GM18498 (cell line): ENCODE results near the gene ASPA.
"Not testable (repeated sequence)": the region's sequence is repeated elsewhere in the genome, so short reads cannot be mapped to it uniquely, and the experiment has no call there.

Experiments used
- ATAC-seq: cut with Tn5 transposase; IDR thresholded peaks from one replicate; pipeline ENCODE4 v1.9.1; 2021; ENCODE audit warnings: mild to moderate bottlenecking, moderate library complexity; ENCODE audit not compliant: unreplicated experiment

The ASPA gene

GRCh38 chr17:3507071-3507470 is 31.3 kb downstream of the ASPA start:
- ATAC-seq = no peak

GRCh38 chr17:3507869-3508268 is 32.1 kb downstream of the ASPA start:
- ATAC-seq = no peak

- no peak for ATAC-seq
Observed at GRCh38 chr17:3510090-3510489, 34.3 kb downstream of the ASPA start.

- ATAC-seq = no peak
Observed at GRCh38 chr17:3511852-3512504, 36.2 kb downstream of the ASPA start.

GRCh38 chr17:3512505-3513171 is 36.8 kb downstream of the ASPA start:
- no peak for ATAC-seq

GRCh38 chr17:3513305-3514035 is 37.7 kb downstream of the ASPA start:
- ATAC-seq = no peak

GRCh38 chr17:3514167-3514566 is 38.4 kb downstream of the ASPA start:
- not testable (repeated sequence) for ATAC-seq

GRCh38 chr17:3514873-3515272 is 39.1 kb downstream of the ASPA start:
- ATAC-seq = no peak

GRCh38 chr17:3519472-3519871 is 43.7 kb downstream of the ASPA start:
- not testable (repeated sequence) for ATAC-seq

- ATAC-seq = no peak
Observed at GRCh38 chr17:3524024-3524423, 48.2 kb downstream of the ASPA start.

- ATAC-seq = no peak
Observed at GRCh38 chr17:3526491-3526890, 50.7 kb downstream of the ASPA start.

- ATAC-seq = no peak
Observed at GRCh38 chr17:3526971-3527370, 51.2 kb downstream of the ASPA start.

- no peak for ATAC-seq
Observed at GRCh38 chr17:3527468-3527867, 51.7 kb downstream of the ASPA start.

GRCh38 chr17:3527896-3528295 is 52.1 kb downstream of the ASPA start:
- ATAC-seq = no peak

- no peak for ATAC-seq
Observed at GRCh38 chr17:3528403-3528851, 52.6 kb downstream of the ASPA start.

- no peak for ATAC-seq
Observed at GRCh38 chr17:3528880-3529511, 53.2 kb downstream of the ASPA start.

GRCh38 chr17:3529817-3530741 is 54.3 kb downstream of the ASPA start:
- no peak for ATAC-seq

GRCh38 chr17:3531266-3532101 is 55.7 kb downstream of the ASPA start:
- ATAC-seq = no peak

GRCh38 chr17:3532106-3532858 is 56.5 kb downstream of the ASPA start:
- no peak for ATAC-seq
